Gastrocnemius medialis (tissue), 4 donors: Measurements from ENCODE around the gene ZFP64. TPM values are rescaled to one million over a fixed set of nuclear protein-coding genes. Genes with fewer than 3 reads are reported as not detected.
"Not testable (repeated sequence)": the region's sequence is repeated elsewhere in the genome, so short reads cannot be mapped to it uniquely, and the experiment has no call there.

ENCODE experiments used
- ATAC-seq, 2 donors: fragments of 150-250 bp; one replicate each; pipeline ENCODE4 v1.9.1; 2016
- DNase-seq, 2 donors: peaks; one replicate each; pipeline ENCODE4 v3.0.0-alpha.2; 2019
- H3K27ac ChIP-seq, 4 donors: fragments of 200-600 bp; sonication (generic); 1 replicate in 1 of 4; 2 replicates in 3 of 4; pipeline ENCODE4 v1.5.1; 2016 to 2018; ENCODE audit warnings: mild to moderate bottlenecking in 2 of 4, moderate library complexity in 1 of 4
- H3K27me3 ChIP-seq, 3 donors: fragments of 200-600 bp; sonication (generic) in 2 of 3; 1 replicate in 1 of 3; 2 replicates in 2 of 3; pipeline versions ENCODE4 v1.5.1 to v1.6.0; 2016 to 2019; ENCODE audit warnings: mild to moderate bottlenecking in 1 of 3, moderate library complexity in 1 of 3
- H3K36me3 ChIP-seq, 2 donors: fragments of 200-600 bp; sonication (generic) in 1 of 2; one replicate each; pipeline ENCODE4 v1.5.1; 2017 to 2018
- H3K4me1 ChIP-seq, 2 donors: fragments of 200-600 bp; sonication (generic) in 1 of 2; one replicate each; pipeline ENCODE4 v1.5.1; 2016 to 2017; ENCODE audit warnings: mild to moderate bottlenecking in 2 of 2
- H3K4me3 ChIP-seq, 4 donors: fragments of 200-600 bp; sonication (generic) in 3 of 4; 1 replicate in 1 of 4; 2 replicates in 3 of 4; pipeline ENCODE4 v1.5.1; 2016 to 2019; ENCODE audit warnings: mild to moderate bottlenecking in 2 of 4
- H3K9me3 ChIP-seq, 3 donors: fragments of 200-600 bp; sonication (generic) in 2 of 3; 1 replicate in 1 of 3; 2 replicates in 2 of 3; pipeline ENCODE4 v1.5.1; 2016 to 2019
- POLR2A ChIP-seq, 2 donors: fragments of 450-650 bp; IDR thresholded peaks; one replicate each; pipeline ENCODE4 v1.6.1; 2017; ENCODE audit warnings: antibody characterized with exemption in 2 of 2, mild to moderate bottlenecking in 2 of 2, moderate library complexity in 2 of 2
- in situ Hi-C, 4 donors: fragments of 200-750 bp; cut with MboI; loops; one replicate each; pipeline versions ENCODE4 v1.15.0 to v1.8.0; 2017; ENCODE audit warnings: low sequenced_read_pairs in 4 of 4
- intact Hi-C: fragments of 100-400 bp; cut with DNase I; formaldehyde crosslinking; loops from one replicate; pipeline ENCODE4 v1.15.1; 2023; ENCODE audit warnings: low total_unique reads
- total RNA-seq, 4 donors: library from RNA; depleted of rRNA; stranded (reverse); fragments of >200 nt; gene quantifications; one replicate each; pipeline versions ENCODE4 v1.1.0 to v1.2.3, GENCODE V29; 2016
- TF ChIP-seq, protein P1 (sequence below), 5 experiments: fragments of 450-650 bp in 3 of 5; fragments of 200-600 bp in 2 of 5; sonication (generic) in 2 of 5; IDR thresholded peaks in 4 of 5; conservative IDR thresholded peaks in 1 of 5; 1 replicate in 4 of 5; 2 replicates in 1 of 5; pipeline ENCODE4 v1.5.1; 2016 to 2019; ENCODE audit warnings: antibody characterized with exemption in 5 of 5, mild to moderate bottlenecking in 3 of 5, moderate library complexity in 3 of 5

The ZFP64 gene
- total RNA-seq, 4 donors from 2014 or later = 3.3 to 8.0 (median 3.9) TPM

DNA sequence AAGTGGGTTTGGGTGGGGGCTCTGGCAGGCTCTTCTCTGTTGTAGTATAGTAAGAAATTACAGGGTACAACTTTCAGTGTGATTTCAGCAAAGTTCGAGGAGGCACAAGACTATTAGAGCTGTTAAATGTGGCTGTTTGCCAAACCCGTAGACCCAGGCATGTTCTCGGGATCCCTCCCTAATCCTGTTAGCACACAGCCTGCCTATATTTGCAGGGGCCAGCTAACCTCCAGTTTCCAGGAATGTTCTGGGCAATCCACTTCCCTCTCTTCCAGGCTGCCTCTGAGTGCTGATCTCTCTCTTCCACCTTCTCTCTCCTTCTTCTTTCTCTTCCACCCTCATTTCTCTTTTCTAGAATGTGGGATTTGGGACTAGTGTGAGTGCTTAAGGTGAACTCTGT is 34.8 kb upstream of the ZFP64 start:
- no peak overlapping the region for H3K4me3 ChIP-seq
- intact Hi-C loops = no loop called here
- TF ChIP-seq, protein P1, sequence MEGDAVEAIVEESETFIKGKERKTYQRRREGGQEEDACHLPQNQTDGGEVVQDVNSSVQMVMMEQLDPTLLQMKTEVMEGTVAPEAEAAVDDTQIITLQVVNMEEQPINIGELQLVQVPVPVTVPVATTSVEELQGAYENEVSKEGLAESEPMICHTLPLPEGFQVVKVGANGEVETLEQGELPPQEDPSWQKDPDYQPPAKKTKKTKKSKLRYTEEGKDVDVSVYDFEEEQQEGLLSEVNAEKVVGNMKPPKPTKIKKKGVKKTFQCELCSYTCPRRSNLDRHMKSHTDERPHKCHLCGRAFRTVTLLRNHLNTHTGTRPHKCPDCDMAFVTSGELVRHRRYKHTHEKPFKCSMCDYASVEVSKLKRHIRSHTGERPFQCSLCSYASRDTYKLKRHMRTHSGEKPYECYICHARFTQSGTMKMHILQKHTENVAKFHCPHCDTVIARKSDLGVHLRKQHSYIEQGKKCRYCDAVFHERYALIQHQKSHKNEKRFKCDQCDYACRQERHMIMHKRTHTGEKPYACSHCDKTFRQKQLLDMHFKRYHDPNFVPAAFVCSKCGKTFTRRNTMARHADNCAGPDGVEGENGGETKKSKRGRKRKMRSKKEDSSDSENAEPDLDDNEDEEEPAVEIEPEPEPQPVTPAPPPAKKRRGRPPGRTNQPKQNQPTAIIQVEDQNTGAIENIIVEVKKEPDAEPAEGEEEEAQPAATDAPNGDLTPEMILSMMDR (IDR thresholded peaks at IDR 0.05 in 4 of 5, conservative IDR thresholded peaks at IDR 0.05 in 1 of 5) = no peak
- no peak for TF ChIP-seq POLR2A (IDR thresholded peaks at IDR 0.05)
- DNase-seq (no peak), ATAC-seq (no peak)
- peaks cover 2 to 9% (median 3%) of the 10 kb centered on the region in 3 donors for H3K27me3 ChIP-seq
- H3K4me1 ChIP-seq = no peaks in the 10 kb centered on the region
- no peaks in the 10 kb centered on the region for H3K36me3 ChIP-seq
- H3K9me3 ChIP-seq = no peaks in the 10 kb centered on the region
- in situ Hi-C loops = no loop called here
- H3K27ac ChIP-seq = no peak overlapping the region

DNA sequence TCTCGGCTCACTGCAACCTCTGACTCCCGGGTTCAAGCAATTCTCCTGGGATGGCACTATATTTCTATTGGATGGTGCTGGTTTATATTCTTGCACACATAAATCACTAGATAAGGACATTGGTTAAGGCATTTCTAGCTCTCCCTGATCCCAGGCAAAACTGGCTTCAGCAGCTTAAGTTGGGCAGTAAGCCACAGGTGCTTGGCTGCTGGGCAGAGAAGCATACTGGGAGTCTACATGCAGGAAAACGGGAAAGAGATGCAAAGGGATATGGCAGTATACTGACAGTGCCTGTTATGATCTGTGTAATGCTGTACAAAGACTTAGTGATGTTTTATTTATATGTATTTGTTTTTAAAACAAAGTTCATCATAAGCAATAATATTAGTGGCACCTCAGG is 33.3 kb upstream of the ZFP64 start:
- ATAC-seq (no peak), DNase-seq (no peak)
- in situ Hi-C loops (no loop called here), intact Hi-C loops (no loop called here)
- H3K4me1 ChIP-seq = no peaks in the 10 kb centered on the region
- H3K9me3 ChIP-seq = peaks cover 0 to 4% (median 0%) of the 10 kb centered on the region in 3 donors
- H3K36me3 ChIP-seq = no peaks in the 10 kb centered on the region
- TF ChIP-seq, protein P1 (IDR thresholded peaks at IDR 0.05 in 4 of 5, conservative IDR thresholded peaks at IDR 0.05 in 1 of 5) = no peak
- TF ChIP-seq POLR2A (IDR thresholded peaks at IDR 0.05) = no peak
- H3K4me3 ChIP-seq = no peak overlapping the region
- peaks cover 2 to 9% (median 3%) of the 10 kb centered on the region in 3 donors for H3K27me3 ChIP-seq
- no peak overlapping the region for H3K27ac ChIP-seq

DNA sequence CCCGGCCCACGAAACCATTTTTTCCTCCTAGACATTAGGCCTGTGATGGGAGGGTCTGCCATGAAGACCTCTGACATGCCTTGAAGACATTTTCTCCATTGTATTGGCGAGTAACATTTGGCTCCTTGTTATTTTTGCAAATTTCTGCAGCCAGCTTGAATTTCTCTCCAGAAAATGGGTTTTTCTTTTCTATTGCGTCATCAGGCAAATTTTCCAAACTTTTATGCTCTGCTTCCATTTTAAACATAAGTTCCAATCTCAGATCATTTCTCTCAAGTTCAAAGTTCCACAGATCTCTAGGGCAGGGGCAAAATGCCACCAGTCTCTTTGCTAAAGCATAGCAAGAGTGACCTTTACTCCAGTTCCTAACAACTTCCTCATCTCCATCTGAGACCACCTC is 29.8 kb upstream of the ZFP64 start:
- H3K4me1 ChIP-seq, intact Hi-C loops, H3K36me3 ChIP-seq, DNase-seq, ATAC-seq, H3K4me3 ChIP-seq, H3K9me3 ChIP-seq, H3K27ac ChIP-seq, H3K27me3 ChIP-seq, in situ Hi-C loops: not testable (repeated sequence)

DNA sequence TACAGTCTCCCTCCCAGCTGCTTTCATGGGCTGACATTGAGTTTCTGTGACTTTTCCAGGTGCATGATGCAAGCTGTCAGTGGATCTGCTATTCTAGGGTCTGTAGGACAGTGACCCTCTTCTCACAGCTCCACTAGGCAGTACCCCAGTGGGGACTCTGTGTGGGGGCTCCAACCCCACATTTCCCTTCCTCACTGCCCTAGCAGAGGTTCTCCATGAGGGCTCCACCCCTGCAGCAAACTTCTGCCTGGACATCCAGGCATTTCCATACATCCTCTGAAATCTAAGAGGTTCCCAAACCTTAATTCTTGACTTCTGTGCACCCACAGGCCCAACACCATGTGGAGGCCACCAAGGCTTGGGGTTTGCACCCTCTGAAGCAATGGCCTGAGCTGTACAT is 29.3 kb upstream of the ZFP64 start:
- H3K36me3 ChIP-seq, intact Hi-C loops, H3K27ac ChIP-seq: not testable (repeated sequence)

DNA sequence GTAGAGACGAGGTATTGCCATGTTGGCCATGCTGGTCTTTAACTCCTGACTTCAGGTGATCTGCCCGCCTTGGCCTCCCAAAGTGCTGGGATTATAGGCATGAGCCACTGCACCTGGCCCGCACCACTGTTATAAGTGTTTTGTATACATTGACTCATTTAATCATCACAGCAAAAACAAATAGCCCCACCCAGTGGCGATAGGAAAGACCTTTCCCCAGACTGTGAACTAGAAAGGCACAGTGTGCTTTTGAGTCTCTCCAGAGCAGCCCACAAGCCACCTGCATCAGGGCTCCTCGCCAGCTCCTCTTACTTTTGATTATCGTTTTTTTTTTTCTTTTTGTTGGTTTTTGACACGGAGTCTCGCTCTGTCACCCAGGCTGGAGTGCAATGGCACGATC is 27.9 kb upstream of the ZFP64 start:
- in situ Hi-C loops = no loop called here
- no peak for TF ChIP-seq POLR2A (IDR thresholded peaks at IDR 0.05)
- TF ChIP-seq, protein P1 (IDR thresholded peaks at IDR 0.05 in 4 of 5, conservative IDR thresholded peaks at IDR 0.05 in 1 of 5) = no peak
- Histone ChIP-seq H3K36me3 (no peaks in the 10 kb centered on the region), H3K27me3 (no peaks in the 10 kb centered on the region), H3K4me1 (no peaks in the 10 kb centered on the region), H3K27ac (no peak overlapping the region), H3K9me3 (peaks cover 0 to 4% (median 0%) of the 10 kb centered on the region in 3 donors), H3K4me3 (no peak overlapping the region)
- no peak for ATAC-seq
- DNase-seq = no peak
- intact Hi-C loops = no loop called here

More for the DNA sequence above, 29.3 kb upstream of the ZFP64 start:
- H3K4me3 ChIP-seq, DNase-seq, ATAC-seq, in situ Hi-C loops, H3K27me3 ChIP-seq, H3K9me3 ChIP-seq, H3K4me1 ChIP-seq: not testable (repeated sequence)

DNA sequence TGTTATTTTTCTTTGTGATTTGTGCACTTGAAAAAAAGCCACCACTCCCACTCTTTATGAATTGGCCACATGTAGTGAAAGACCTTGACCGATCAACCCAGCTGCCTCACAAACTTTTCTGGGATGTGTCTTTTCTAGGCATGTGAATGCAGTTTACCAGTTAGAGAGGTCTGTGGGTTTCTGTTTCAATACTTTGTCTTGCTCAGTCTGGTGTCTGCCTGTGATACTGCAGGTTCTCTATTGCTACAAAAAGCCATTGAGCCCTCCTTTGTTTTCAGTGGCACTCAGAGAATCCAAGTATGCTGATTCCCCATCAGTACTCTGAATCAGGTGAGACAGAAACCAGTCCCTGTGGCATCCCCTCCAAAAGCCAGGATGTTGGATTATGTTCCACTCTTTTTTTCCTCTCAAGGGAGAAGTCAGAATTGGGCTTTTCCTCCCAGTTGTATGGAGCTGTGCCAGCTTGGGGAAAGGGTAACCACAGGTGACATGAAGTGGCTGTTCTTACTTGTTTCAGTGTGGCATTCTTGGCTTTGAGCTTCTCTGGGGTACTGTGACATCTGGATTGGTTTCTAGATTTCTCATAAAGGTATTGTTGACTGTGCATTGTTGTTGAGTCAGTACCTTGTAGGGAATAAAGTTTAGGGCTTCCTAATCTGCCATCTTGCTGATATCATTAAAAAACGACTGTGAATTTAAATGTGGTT is 26.3 kb upstream of the ZFP64 start:
- no peaks in the 10 kb centered on the region for H3K4me1 ChIP-seq
- peaks cover 0 to 4% (median 0%) of the 10 kb centered on the region in 3 donors for H3K9me3 ChIP-seq
- DNase-seq (no peak), ATAC-seq (no peak)
- no peak for TF ChIP-seq POLR2A (IDR thresholded peaks at IDR 0.05)
- TF ChIP-seq, protein P1 (IDR thresholded peaks at IDR 0.05 in 4 of 5, conservative IDR thresholded peaks at IDR 0.05 in 1 of 5) = no peak
- in situ Hi-C loops = no loop called here
- intact Hi-C loops = no loop called here
- H3K36me3 ChIP-seq = no peaks in the 10 kb centered on the region
- H3K27me3 ChIP-seq = no peaks in the 10 kb centered on the region
- no peak overlapping the region for H3K4me3 ChIP-seq
- no peak overlapping the region for H3K27ac ChIP-seq
